Measurements from ENCODE around the gene NR5A1. TPM values are rescaled to one million over a fixed set of nuclear protein-coding genes. Genes with fewer than 3 reads are reported as not detected.

NR5A1 gene
- total RNA-seq, 1 experiment from 2014 or later, result 0.64 TPM

GRCh38 chr9:124522121-124523098 is 15.2 kb upstream of the NR5A1 start:
- Histone ChIP-seq H3K27ac (ENCODE audit: low read depth, low read length) (no peak overlapping the region), H3K9me3 (ENCODE audit: control insufficient read depth in 1 of 2, insufficient read depth in 1 of 2, low read depth in 1 of 2, low read length in 2 of 2) (no peaks in the 10 kb centered on the region), H3K4me3 (replicated peaks in 1 of 2; ENCODE audit: low read depth in 1 of 2, low read length in 2 of 2) (no peak overlapping the region), H4K20me1 (ENCODE audit: insufficient read depth) (no peaks in the 10 kb centered on the region), H2AFZ (ENCODE audit: low read depth, low read length, poor library complexity, severe bottlenecking) (no peak overlapping the region), H3K4me1 (ENCODE audit: control insufficient read depth in 1 of 2, insufficient read depth in 2 of 2, low read length in 2 of 2) (peaks cover 0 to 10% of the 10 kb centered on the region in 2 experiments; a peak in 2 of 4 replicates), H3K79me2 (ENCODE audit: insufficient read depth, low read length) (no peaks in the 10 kb centered on the region), H3K9ac (ENCODE audit: low read length) (no peak overlapping the region), H3K27me3 (ENCODE audit: insufficient read depth, low read length) (no peaks in the 10 kb centered on the region), H3K9me2 (ENCODE audit: insufficient read depth) (no peaks in the 10 kb centered on the region), H3K36me3 (ENCODE audit: control insufficient read depth in 1 of 2, insufficient read depth in 2 of 2, low read length in 2 of 2) (peaks cover 4 to 5% of the 10 kb centered on the region in 2 experiments; a peak in 1 of 4 replicates), H3K4me2 (ENCODE audit: low read length) (0 out of 2 replicates have a peak overlapping the region, but pooled peaks have one; percentile 2)
- TF ChIP-seq CEBPB (IDR thresholded peaks at IDR 0.05; ENCODE audit: low read depth) (no peak), RAD21 (IDR thresholded peaks at IDR 0.05; ENCODE audit: low read depth) (peak; percentile 38; the same call in 1 of the 2 replicates)
- TF ChIP-seq, protein P1, sequence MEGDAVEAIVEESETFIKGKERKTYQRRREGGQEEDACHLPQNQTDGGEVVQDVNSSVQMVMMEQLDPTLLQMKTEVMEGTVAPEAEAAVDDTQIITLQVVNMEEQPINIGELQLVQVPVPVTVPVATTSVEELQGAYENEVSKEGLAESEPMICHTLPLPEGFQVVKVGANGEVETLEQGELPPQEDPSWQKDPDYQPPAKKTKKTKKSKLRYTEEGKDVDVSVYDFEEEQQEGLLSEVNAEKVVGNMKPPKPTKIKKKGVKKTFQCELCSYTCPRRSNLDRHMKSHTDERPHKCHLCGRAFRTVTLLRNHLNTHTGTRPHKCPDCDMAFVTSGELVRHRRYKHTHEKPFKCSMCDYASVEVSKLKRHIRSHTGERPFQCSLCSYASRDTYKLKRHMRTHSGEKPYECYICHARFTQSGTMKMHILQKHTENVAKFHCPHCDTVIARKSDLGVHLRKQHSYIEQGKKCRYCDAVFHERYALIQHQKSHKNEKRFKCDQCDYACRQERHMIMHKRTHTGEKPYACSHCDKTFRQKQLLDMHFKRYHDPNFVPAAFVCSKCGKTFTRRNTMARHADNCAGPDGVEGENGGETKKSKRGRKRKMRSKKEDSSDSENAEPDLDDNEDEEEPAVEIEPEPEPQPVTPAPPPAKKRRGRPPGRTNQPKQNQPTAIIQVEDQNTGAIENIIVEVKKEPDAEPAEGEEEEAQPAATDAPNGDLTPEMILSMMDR (IDR thresholded peaks at IDR 0.05 in 2 of 3, conservative IDR thresholded peaks at IDR 0.05 in 1 of 3; ENCODE audit: borderline replicate concordance in 1 of 3, insufficient read depth in 1 of 3, low read depth in 2 of 3, low read length in 2 of 3), result peak in 2 of 3 experiments; percentile 10 to 41; a peak in 3 of 6 replicates
- BruUV-seq (replicated peaks), result no TSS peak
- peak; percentile 96 for ATAC-seq
- ChIA-PET POLR2A (no interaction called here), CTCF (no interaction called here), RAD21 (ENCODE audit: low non-redundant PET in 1 of 2, low total read pairs in 2 of 2, uncharacterized antibody in 2 of 2, unreplicated experiment in 2 of 2) (no interaction called here)
- intact Hi-C loops (cut with micrococcal nuclease), result no loop called here
- DNase-seq (ENCODE audit: low read depth, low spot score), result peak; percentile 8

DNA sequence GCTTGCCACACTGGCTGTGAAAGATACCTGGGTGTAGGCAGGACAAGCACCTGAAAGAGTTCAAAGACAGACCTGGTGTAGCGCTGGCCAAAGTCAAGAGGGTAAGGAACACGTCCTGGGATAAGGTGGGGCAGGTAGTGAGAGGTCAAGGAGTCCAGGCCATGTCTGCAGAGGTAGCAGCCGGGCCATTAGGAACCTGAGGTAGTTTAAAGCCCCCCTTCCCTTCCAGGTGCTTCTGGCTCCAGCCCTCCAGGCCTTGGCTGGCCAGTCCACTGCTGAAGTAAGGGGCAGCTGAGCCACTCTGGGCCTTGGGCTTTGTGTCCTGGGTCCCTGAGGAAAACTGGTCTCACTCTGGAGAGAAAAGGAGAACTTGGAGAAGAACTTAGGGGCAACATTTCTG is 13.9 kb upstream of the NR5A1 start:
- Histone ChIP-seq H3K4me2 (ENCODE audit: low read length) (no peak overlapping the region), H2AFZ (ENCODE audit: low read depth, low read length, poor library complexity, severe bottlenecking) (no peak overlapping the region), H3K27me3 (ENCODE audit: insufficient read depth, low read length) (no peaks in the 10 kb centered on the region), H3K9me3 (ENCODE audit: control insufficient read depth in 1 of 2, insufficient read depth in 1 of 2, low read depth in 1 of 2, low read length in 2 of 2) (no peaks in the 10 kb centered on the region), H3K79me2 (ENCODE audit: insufficient read depth, low read length) (no peaks in the 10 kb centered on the region), H3K36me3 (ENCODE audit: control insufficient read depth in 1 of 2, insufficient read depth in 2 of 2, low read length in 2 of 2) (peaks cover 2 to 4% of the 10 kb centered on the region in 2 experiments; a peak in 1 of 4 replicates), H3K9me2 (ENCODE audit: insufficient read depth) (no peaks in the 10 kb centered on the region), H3K27ac (ENCODE audit: low read depth, low read length) (no peak overlapping the region), H3K4me3 (replicated peaks in 1 of 2; ENCODE audit: low read depth in 1 of 2, low read length in 2 of 2) (no peak overlapping the region), H3K4me1 (ENCODE audit: control insufficient read depth in 1 of 2, insufficient read depth in 2 of 2, low read length in 2 of 2) (peaks cover 0 to 8% of the 10 kb centered on the region in 2 experiments; a peak in 2 of 4 replicates), H3K9ac (ENCODE audit: low read length) (no peak overlapping the region), H4K20me1 (ENCODE audit: insufficient read depth) (no peaks in the 10 kb centered on the region)
- BruUV-seq (replicated peaks), result no TSS peak
- CTCF ChIA-PET, result no interaction called here
- intact Hi-C loops (cut with micrococcal nuclease), result no loop called here
- POLR2A ChIA-PET, result no interaction called here
- DNase-seq (ENCODE audit: low read depth, low spot score) (no peak), ATAC-seq (no peak)
- RAD21 ChIA-PET (ENCODE audit: low non-redundant PET in 1 of 2, low total read pairs in 2 of 2, uncharacterized antibody in 2 of 2, unreplicated experiment in 2 of 2), result no interaction called here
- TF ChIP-seq RAD21 (IDR thresholded peaks at IDR 0.05; ENCODE audit: low read depth) (no peak), EGR1 (IDR thresholded peaks at IDR 0.05; ENCODE audit: low read depth) (no peak), EZH2 (IDR thresholded peaks at IDR 0.05) (no peak), CEBPB (IDR thresholded peaks at IDR 0.05; ENCODE audit: low read depth) (no peak), TCF7L2 (IDR thresholded peaks at IDR 0.05; ENCODE audit: borderline replicate concordance, extremely low read depth, insufficient read depth, insufficient read length) (no peak), POLR2A (IDR thresholded peaks at IDR 0.05; ENCODE audit: borderline replicate concordance, extremely low read depth, insufficient read depth, insufficient read length) (no peak), SRF (IDR thresholded peaks at IDR 0.05; ENCODE audit: low read depth) (no peak), MAX (IDR thresholded peaks at IDR 0.05) (no peak)
- TF ChIP-seq, protein P2, sequence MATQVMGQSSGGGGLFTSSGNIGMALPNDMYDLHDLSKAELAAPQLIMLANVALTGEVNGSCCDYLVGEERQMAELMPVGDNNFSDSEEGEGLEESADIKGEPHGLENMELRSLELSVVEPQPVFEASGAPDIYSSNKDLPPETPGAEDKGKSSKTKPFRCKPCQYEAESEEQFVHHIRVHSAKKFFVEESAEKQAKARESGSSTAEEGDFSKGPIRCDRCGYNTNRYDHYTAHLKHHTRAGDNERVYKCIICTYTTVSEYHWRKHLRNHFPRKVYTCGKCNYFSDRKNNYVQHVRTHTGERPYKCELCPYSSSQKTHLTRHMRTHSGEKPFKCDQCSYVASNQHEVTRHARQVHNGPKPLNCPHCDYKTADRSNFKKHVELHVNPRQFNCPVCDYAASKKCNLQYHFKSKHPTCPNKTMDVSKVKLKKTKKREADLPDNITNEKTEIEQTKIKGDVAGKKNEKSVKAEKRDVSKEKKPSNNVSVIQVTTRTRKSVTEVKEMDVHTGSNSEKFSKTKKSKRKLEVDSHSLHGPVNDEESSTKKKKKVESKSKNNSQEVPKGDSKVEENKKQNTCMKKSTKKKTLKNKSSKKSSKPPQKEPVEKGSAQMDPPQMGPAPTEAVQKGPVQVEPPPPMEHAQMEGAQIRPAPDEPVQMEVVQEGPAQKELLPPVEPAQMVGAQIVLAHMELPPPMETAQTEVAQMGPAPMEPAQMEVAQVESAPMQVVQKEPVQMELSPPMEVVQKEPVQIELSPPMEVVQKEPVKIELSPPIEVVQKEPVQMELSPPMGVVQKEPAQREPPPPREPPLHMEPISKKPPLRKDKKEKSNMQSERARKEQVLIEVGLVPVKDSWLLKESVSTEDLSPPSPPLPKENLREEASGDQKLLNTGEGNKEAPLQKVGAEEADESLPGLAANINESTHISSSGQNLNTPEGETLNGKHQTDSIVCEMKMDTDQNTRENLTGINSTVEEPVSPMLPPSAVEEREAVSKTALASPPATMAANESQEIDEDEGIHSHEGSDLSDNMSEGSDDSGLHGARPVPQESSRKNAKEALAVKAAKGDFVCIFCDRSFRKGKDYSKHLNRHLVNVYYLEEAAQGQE (IDR thresholded peaks at IDR 0.05; ENCODE audit: low read depth), result no peak

Data from HCT116 (cell line).